HCT116 (cell line): ENCODE data around the gene MALRD1. TPM values are rescaled to one million over a fixed set of nuclear protein-coding genes. Genes with fewer than 3 reads are reported as not detected.

Experiments
- ATAC-seq: fragments of 200-7000 bp; cut with Tn5 transposase; 2 replicates; pipeline ENCODE4 v1.9.1; 2020; ENCODE audit warnings: mild to moderate bottlenecking, moderate library complexity
- BruUV-seq: library from RNA; stranded (reverse); fragments of 400-500 nt; replicated peaks from 2 replicates; lab custom pipeline; 2021; lab: Mats Ljungman, UMichigan
- CTCF ChIA-PET: fragments of 300-600 bp; sonication (Branson Sonifier 250); formaldehyde crosslinking; loops from one replicate; lab custom pipeline; 2021; ENCODE audit warnings: antibody characterized with exemption; lab: Charles Lee
- POLR2A ChIA-PET: fragments of 300-600, 350-600 bp; sonication (Branson Sonifier 250); formaldehyde crosslinking; loops from one replicate; lab custom pipeline; 2021; ENCODE audit warnings: antibody characterized with exemption; lab: Charles Lee
- RAD21 ChIA-PET, 2 experiments: fragments of 300-600 bp; sonication (Branson Sonifier 250); formaldehyde crosslinking; loops; one replicate each; lab custom pipeline; 2023; ENCODE audit warnings: low total read pairs in 2 of 2; ENCODE audit not compliant: uncharacterized antibody in 2 of 2, unreplicated experiment in 2 of 2, low non-redundant PET in 1 of 2; lab: Charles Lee
- DNase-seq: peaks from one replicate; pipeline ENCODE4 v3.0.0-alpha.2; 2010; ENCODE audit warnings: low read depth, low spot score
- H2AFZ ChIP-seq: fragments of 200-600 bp; shearing (Covaris generic), sonication (generic); 2 replicates; pipeline ENCODE4 v1.6.1; 2017; ENCODE audit warnings: low read depth, mixed run types, mixed read lengths, antibody characterized with exemption, low read length; ENCODE audit not compliant: poor library complexity, severe bottlenecking
- H3K27ac ChIP-seq: 2 replicates; pipeline ENCODE4 v1.5.1; 2012; ENCODE audit warnings: low read depth, low read length
- H3K27me3 ChIP-seq: fragments of 200-600 bp; sonication (generic); 2 replicates; pipeline ENCODE4 v1.6.1; 2016; ENCODE audit warnings: mixed run types, low read length, mixed read lengths; ENCODE audit not compliant: insufficient read depth
- H3K36me3 ChIP-seq, 2 experiments: fragments of 200-500 bp in 1 of 2; fragments of 200-600 bp in 1 of 2; sonication (Bioruptor generic) in 1 of 2; sonication (generic) in 1 of 2; 2 replicates each; pipeline versions ENCODE4 v1.5.1 to v1.6.1; 2014 to 2016; ENCODE audit warnings: low read length in 2 of 2, inconsistent platforms in 1 of 2, mixed read lengths in 1 of 2, mixed run types in 1 of 2; ENCODE audit not compliant: insufficient read depth in 2 of 2, control insufficient read depth in 1 of 2
- H3K4me1 ChIP-seq, 2 experiments: fragments of 200-600 bp in 1 of 2; sonication (generic) in 1 of 2; 2 replicates each; pipeline versions ENCODE4 v1.5.1 to v1.6.1; 2012 to 2017; ENCODE audit warnings: low read length in 2 of 2, inconsistent platforms in 1 of 2, mild to moderate bottlenecking in 1 of 2, mixed read lengths in 1 of 2, mixed run types in 1 of 2, moderate library complexity in 1 of 2; ENCODE audit not compliant: insufficient read depth in 2 of 2, control insufficient read depth in 1 of 2
- H3K4me2 ChIP-seq: fragments of 200-600 bp; sonication (generic); 2 replicates; pipeline ENCODE4 v1.6.1; 2017; ENCODE audit warnings: mixed run types, low read length, mixed read lengths
- H3K4me3 ChIP-seq, 2 experiments: fragments of 200-600 bp in 1 of 2; sonication (generic) in 1 of 2; replicated peaks in 1 of 2; 2 replicates each; pipeline ENCODE4 v1.5.1; 2011 to 2016; ENCODE audit warnings: low read length in 2 of 2, control low read depth in 1 of 2, low read depth in 1 of 2, mild to moderate bottlenecking in 1 of 2, mixed read lengths in 1 of 2, mixed run types in 1 of 2
- H3K79me2 ChIP-seq: fragments of 200-600 bp; sonication (generic); 2 replicates; pipeline ENCODE4 v1.6.1; 2017; ENCODE audit warnings: mild to moderate bottlenecking, mixed run types, low read length, moderate library complexity, mixed read lengths; ENCODE audit not compliant: insufficient read depth
- H3K9ac ChIP-seq: fragments of 200-600 bp; sonication (generic); 2 replicates; pipeline ENCODE4 v1.6.1; 2016; ENCODE audit warnings: low read length, mixed read lengths
- H3K9me2 ChIP-seq: fragments of 200-600 bp; sonication (generic), shearing (Covaris generic); 2 replicates; pipeline ENCODE4 v1.6.1; 2017; ENCODE audit warnings: mixed run types, mild to moderate bottlenecking, moderate library complexity; ENCODE audit not compliant: insufficient read depth
- H3K9me3 ChIP-seq, 2 experiments: fragments of 200-500 bp in 1 of 2; fragments of 200-600 bp in 1 of 2; sonication (Bioruptor generic) in 1 of 2; sonication (generic) in 1 of 2; 2 replicates each; pipeline ENCODE4 v1.6.1; 2014 to 2017; ENCODE audit warnings: low read length in 2 of 2, mixed read lengths in 2 of 2, inconsistent platforms in 1 of 2, low read depth in 1 of 2, mild to moderate bottlenecking in 1 of 2, mixed run types in 1 of 2, moderate library complexity in 1 of 2; ENCODE audit not compliant: control insufficient read depth in 1 of 2, insufficient read depth in 1 of 2
- H4K20me1 ChIP-seq: fragments of 200-600 bp; sonication (generic), shearing (Covaris generic); 2 replicates; pipeline ENCODE4 v1.6.1; 2017; ENCODE audit warnings: mixed run types, mild to moderate bottlenecking, moderate library complexity; ENCODE audit not compliant: insufficient read depth
- ATF3 ChIP-seq: IDR thresholded peaks from 2 replicates; pipeline ENCODE4 v1.6.1; 2012
- CBX3 ChIP-seq: IDR thresholded peaks from 2 replicates; pipeline ENCODE4 v1.6.1; 2012; ENCODE audit warnings: low read depth
- EGR1 ChIP-seq: IDR thresholded peaks from 2 replicates; pipeline ENCODE4 v1.6.1; 2012; ENCODE audit warnings: low read depth
- ELF1 ChIP-seq: IDR thresholded peaks from 2 replicates; pipeline ENCODE4 v1.6.1; 2012; ENCODE audit warnings: low read depth, borderline replicate concordance
- EZH2 ChIP-seq: fragments of 200-600 bp; sonication (generic); IDR thresholded peaks from 2 replicates; pipeline ENCODE4 v1.6.1; 2017; ENCODE audit warnings: antibody characterized with exemption, mixed run types
- EZH2phosphoT487 ChIP-seq: fragments of 200-600 bp; IDR thresholded peaks from 2 replicates; pipeline ENCODE4 v1.6.1; 2018; ENCODE audit warnings: antibody characterized with exemption, borderline replicate concordance
- FOSL1 ChIP-seq: IDR thresholded peaks from 2 replicates; pipeline ENCODE4 v1.6.1; 2012; ENCODE audit warnings: low read depth
- MAX ChIP-seq: IDR thresholded peaks from 2 replicates; pipeline ENCODE4 v1.6.1; 2012
- POLR2A ChIP-seq: IDR thresholded peaks from 2 replicates; pipeline ENCODE4 v1.7.0; 2011; ENCODE audit warnings: borderline replicate concordance; ENCODE audit not compliant: insufficient read depth, insufficient read length; ENCODE audit errors: extremely low read depth
- POLR2AphosphoS5 ChIP-seq: IDR thresholded peaks from 2 replicates; pipeline ENCODE4 v1.6.1; 2011; ENCODE audit warnings: mild to moderate bottlenecking, low read depth, low read length, moderate library complexity
- RAD21 ChIP-seq: IDR thresholded peaks from 2 replicates; pipeline ENCODE4 v1.6.1; 2012; ENCODE audit warnings: low read depth, mild to moderate bottlenecking
- SIN3A ChIP-seq: IDR thresholded peaks from 2 replicates; pipeline ENCODE4 v1.6.1; 2012; ENCODE audit warnings: low read depth
- SP1 ChIP-seq: IDR thresholded peaks from 2 replicates; pipeline ENCODE4 v1.6.1; 2012; ENCODE audit warnings: low read depth
- SRF ChIP-seq: IDR thresholded peaks from 2 replicates; pipeline ENCODE4 v1.6.1; 2012; ENCODE audit warnings: low read depth
- TCF7L2 ChIP-seq: IDR thresholded peaks from 2 replicates; pipeline ENCODE4 v1.7.0; 2011; ENCODE audit warnings: borderline replicate concordance, inconsistent platforms; ENCODE audit not compliant: insufficient read depth, insufficient read length; ENCODE audit errors: extremely low read depth
- YY1 ChIP-seq: IDR thresholded peaks from 2 replicates; pipeline ENCODE4 v1.6.1; 2011; ENCODE audit warnings: low read length, low read depth, moderate library complexity, mild to moderate bottlenecking; ENCODE audit not compliant: insufficient replicate concordance; ENCODE audit errors: extremely low read depth
- ZBTB33 ChIP-seq: IDR thresholded peaks from 2 replicates; pipeline ENCODE4 v1.6.1; 2011; ENCODE audit warnings: mild to moderate bottlenecking, low read length, moderate library complexity; ENCODE audit not compliant: insufficient replicate concordance; ENCODE audit errors: extremely low read depth
- ZFX ChIP-seq: fragments of 450-650 bp; IDR thresholded peaks from 2 replicates; pipeline ENCODE4 v1.6.1; 2017
- intact Hi-C: fragments of 100-400 bp; cut with micrococcal nuclease; formaldehyde crosslinking; loops from 2 replicates; pipeline ENCODE4 v1.10.0; 2022
- total RNA-seq: library from RNA; stranded (reverse); gene quantifications from one replicate; pipeline ENCODE4 v1.2.1, GENCODE V29; 2021; ENCODE audit not compliant: unreplicated experiment

MALRD1 gene
- total RNA-seq, 1 experiment from 2014 or later, result not detected

GRCh38 chr10:19417740-19418139 lies 369.1 kb downstream of the MALRD1 start:
- no peak for DNase-seq
- Histone ChIP-seq H3K27ac (no peak overlapping the region), H3K36me3 (no peaks in the 10 kb centered on the region), H3K4me2 (no peak overlapping the region), H3K27me3 (no peaks in the 10 kb centered on the region), H3K4me3 (no peak overlapping the region)
- ChIA-PET POLR2A (no interaction called here), CTCF (no interaction called here)
- BruUV-seq, result no TSS peak
- TF ChIP-seq ZBTB33, result no peak
- TF ChIP-seq YY1, result no peak
- no peak for TF ChIP-seq TCF7L2
- TF ChIP-seq RAD21, result no peak
- TF ChIP-seq EGR1, result no peak
- no peak for TF ChIP-seq FOSL1
- TF ChIP-seq MAX, result no peak
- no peak for TF ChIP-seq POLR2A
- no peak for TF ChIP-seq SP1
- no peak for TF ChIP-seq SIN3A
- TF ChIP-seq POLR2AphosphoS5, result no peak
- TF ChIP-seq ATF3, result no peak
- TF ChIP-seq EZH2phosphoT487, result no peak
- TF ChIP-seq SRF, result no peak
- TF ChIP-seq EZH2, result no peak
- TF ChIP-seq ELF1, result no peak
- no peak for TF ChIP-seq ZFX
- no peak for TF ChIP-seq CBX3
- TF ChIP-seq, all 23 proteins: peak for 0
- no peak for ATAC-seq
- intact Hi-C loops, result no loop called here
- no peaks in the 10 kb centered on the region for H3K4me1 ChIP-seq
- RAD21 ChIA-PET, result no interaction called here
- no peaks in the 10 kb centered on the region for H3K79me2 ChIP-seq
- H4K20me1 ChIP-seq, result no peaks in the 10 kb centered on the region
- H3K9me2 ChIP-seq, result no peaks in the 10 kb centered on the region
- H3K9ac ChIP-seq, result no peak overlapping the region
- H2AFZ ChIP-seq, result no peak overlapping the region
- H3K9me3 ChIP-seq, result peaks cover 5 to 18% of the 10 kb centered on the region in 2 experiments; a peak in 2 of 4 replicates
